GM13977 (cell line): ENCODE data around the gene ZNF451.

Experiments used
- DNase-seq: peaks from one replicate; pipeline ENCODE4 v3.0.0; 2012; ENCODE audit warnings: low spot score
- CTCF ChIP-seq: IDR thresholded peaks from 2 replicates; pipeline ENCODE4 v1.5.1; 2012; ENCODE audit warnings: mild to moderate bottlenecking, control low read depth; ENCODE audit not compliant: insufficient read depth; ENCODE audit errors: extremely low read depth, missing control alignments
- in situ Hi-C: fragments of 300-500 bp; cut with MboI; formaldehyde crosslinking; loops from one replicate; pipeline ENCODE4 v1.12.0; 2022; ENCODE audit warnings: low sequenced_read_pairs, low pct_unique_long_range_greater_than_20kb, mixed read lengths, inconsistent platforms; ENCODE audit not compliant: unreplicated experiment

The ZNF451 gene

DNA sequence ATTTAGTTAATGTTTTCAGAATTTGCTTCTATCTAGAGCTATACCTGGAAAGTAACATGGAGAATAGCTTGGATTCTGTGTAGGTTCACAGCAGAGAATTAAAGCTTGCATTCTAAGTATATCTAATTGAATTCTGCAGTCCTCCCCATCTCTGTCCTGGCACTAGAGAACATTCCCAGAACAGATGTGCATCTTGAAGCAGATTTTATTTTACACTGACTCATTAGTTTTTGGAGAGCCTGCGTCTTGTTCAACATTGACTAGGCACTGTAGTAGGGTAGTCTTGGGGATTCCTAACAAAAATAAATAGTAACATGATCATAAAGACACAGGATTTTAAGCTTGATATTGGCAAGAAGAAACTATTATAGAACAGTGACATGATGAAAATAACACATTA, 45.9 kb downstream of the ZNF451 start:
- in situ Hi-C loops, result no loop called here
- no peak for TF ChIP-seq CTCF
- no peak for DNase-seq

- in situ Hi-C loops, result no loop called here
- no peak for TF ChIP-seq CTCF
- DNase-seq, result no peak
These were observed 47.4 kb downstream of the ZNF451 start for GRCh38 chr6:57137350-57137749.

- DNase-seq, result no peak
- in situ Hi-C loops, result no loop called here
- no peak for TF ChIP-seq CTCF
These were observed 48.0 kb downstream of the ZNF451 start for GRCh38 chr6:57138026-57138425.

DNA sequence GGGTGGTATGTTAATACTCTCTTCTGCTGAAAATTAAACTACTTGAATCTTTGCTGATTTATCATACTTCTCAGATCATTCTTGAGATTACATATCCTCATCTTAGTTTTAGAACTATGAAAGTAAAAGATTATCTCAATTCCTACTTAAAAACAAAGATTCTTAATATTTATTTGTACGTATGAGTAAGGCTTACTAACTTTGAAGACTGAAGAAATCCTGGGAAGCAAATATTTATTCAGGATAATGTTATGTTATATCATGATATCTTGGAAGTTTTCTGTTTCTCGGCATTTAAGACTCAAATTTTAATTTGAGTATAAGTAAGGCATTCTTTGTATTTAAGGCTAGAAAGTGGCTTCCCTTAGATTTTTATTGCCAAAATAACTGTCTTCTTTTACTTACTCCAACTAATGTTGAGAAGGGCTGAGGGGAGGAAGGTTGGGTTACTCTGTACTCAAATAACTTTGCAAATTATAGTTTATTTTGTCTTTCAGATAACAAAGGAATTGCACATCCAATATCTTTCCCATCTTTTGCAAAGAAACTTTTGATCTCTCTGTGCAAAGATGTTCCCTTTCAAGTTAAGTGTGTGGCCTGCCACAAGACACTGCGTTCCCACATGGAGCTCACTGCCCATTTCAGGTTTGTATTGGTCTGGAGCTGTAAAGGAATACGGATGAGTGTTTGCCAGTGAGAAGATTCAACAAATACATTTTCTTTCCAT, 51.6 kb downstream of the ZNF451 start:
- in situ Hi-C loops, result no loop called here
- no peak for DNase-seq

GRCh38 chr6:57142178-57142525, 52.2 kb downstream of the ZNF451 start:
- in situ Hi-C loops, result no loop called here
- no peak for TF ChIP-seq CTCF
- no peak for DNase-seq

More for the DNA sequence above, 51.6 kb downstream of the ZNF451 start:
- TF ChIP-seq CTCF, result no peak

DNA sequence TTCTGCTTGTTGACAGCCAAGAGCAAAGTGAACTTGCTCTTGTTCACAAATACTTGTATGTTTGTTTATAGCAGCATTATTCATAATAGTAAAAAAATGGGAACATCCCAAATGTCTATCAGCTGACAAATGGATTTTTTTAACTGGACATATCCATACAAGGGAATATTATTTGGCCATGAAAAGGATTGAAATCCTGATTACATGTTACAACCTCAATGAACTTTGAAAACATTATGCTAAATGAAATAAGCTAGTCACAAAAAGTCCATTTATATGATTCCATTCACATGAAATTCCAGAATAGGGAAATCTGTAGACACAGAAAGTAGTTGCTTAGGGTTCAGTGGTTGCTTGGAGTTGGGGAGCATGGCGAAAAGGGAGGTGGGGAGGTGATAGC, 53.7 kb downstream of the ZNF451 start:
- in situ Hi-C loops, result no loop called here
- TF ChIP-seq CTCF, result no peak
- DNase-seq, result no peak

GRCh38 chr6:57147401-57147800, 57.4 kb downstream of the ZNF451 start:
- TF ChIP-seq CTCF, result no peak
- in situ Hi-C loops, result no loop called here
- DNase-seq, result no peak
